GM23338 (cell line): ENCODE data around the gene FOCAD. TPM values are rescaled to one million over a fixed set of nuclear protein-coding genes. Genes with fewer than 3 reads are reported as not detected.

ENCODE experiments used
- CTCF ChIP-seq, 2 experiments: fragments of 200-600 bp in 1 of 2; sonication (generic) in 1 of 2; conservative IDR thresholded peaks; 2 replicates each; pipeline versions ENCODE4 v1.5.1 to v1.6.1; 2016 to 2017; ENCODE audit warnings: antibody characterized with exemption in 2 of 2, low read depth in 2 of 2, mild to moderate bottlenecking in 2 of 2, moderate library complexity in 1 of 2
- ETS1 ChIP-seq: IDR thresholded peaks from 2 replicates; pipeline ENCODE4 v1.6.1; 2016; ENCODE audit warnings: antibody characterized with exemption
- EZH2 ChIP-seq: fragments of 200-600 bp; sonication (generic); IDR thresholded peaks from one replicate; pipeline ENCODE4 v1.8.0; 2017; ENCODE audit warnings: antibody characterized with exemption, mild to moderate bottlenecking, low read depth; ENCODE audit not compliant: unreplicated experiment
- EZH2phosphoT487 ChIP-seq: fragments of 200-600 bp; sonication (generic); IDR thresholded peaks from one replicate; pipeline ENCODE4 v1.8.1; 2018; ENCODE audit warnings: antibody characterized with exemption; ENCODE audit not compliant: unreplicated experiment
- POLR2AphosphoS5 ChIP-seq: IDR thresholded peaks from 2 replicates; pipeline ENCODE4 v1.6.1; 2016; ENCODE audit warnings: antibody characterized with exemption, low read depth
- ZNF114 ChIP-seq: fragments of 250-450 bp; sonication (Bioruptor Pico); IDR thresholded peaks from 2 replicates; pipeline ENCODE4 v1.5.0; 2020; ENCODE audit warnings: mild to moderate bottlenecking, moderate library complexity
- ZNF331 ChIP-seq: fragments of 250-450 bp; sonication (Bioruptor Pico); IDR thresholded peaks from 2 replicates; pipeline ENCODE4 v1.5.0; 2020; ENCODE audit warnings: low read depth, mild to moderate bottlenecking, moderate library complexity
- polyA plus RNA-seq: library from polyadenylated mRNA; unstranded; fragments of >200 nt; fragmentation: Nextera tagmentation; extraction: Ambion mirVana; gene quantifications from 2 replicates; pipeline ENCODE4 v1.2.1, GENCODE V29; 2016
- total RNA-seq: library from RNA; depleted of rRNA; stranded (reverse); fragments of >200 nt; shearing (Covaris generic); gene quantifications from 2 replicates; pipeline ENCODE4 v1.2.3, GENCODE V29; 2014
- TF ChIP-seq, protein P1 (sequence below): fragments of 250-450 bp; sonication (Bioruptor Pico); IDR thresholded peaks from 2 replicates; pipeline ENCODE4 v1.5.0; 2020; ENCODE audit warnings: mild to moderate bottlenecking, moderate library complexity

The FOCAD gene
- total and polyA plus RNA-seq, 2 experiments from 2014 or later, result 13.7 to 66.5 TPM

GRCh38 chr9:20940447-20941173 is 256.6 kb downstream of the FOCAD start (continued):
- TF ChIP-seq, protein P1, sequence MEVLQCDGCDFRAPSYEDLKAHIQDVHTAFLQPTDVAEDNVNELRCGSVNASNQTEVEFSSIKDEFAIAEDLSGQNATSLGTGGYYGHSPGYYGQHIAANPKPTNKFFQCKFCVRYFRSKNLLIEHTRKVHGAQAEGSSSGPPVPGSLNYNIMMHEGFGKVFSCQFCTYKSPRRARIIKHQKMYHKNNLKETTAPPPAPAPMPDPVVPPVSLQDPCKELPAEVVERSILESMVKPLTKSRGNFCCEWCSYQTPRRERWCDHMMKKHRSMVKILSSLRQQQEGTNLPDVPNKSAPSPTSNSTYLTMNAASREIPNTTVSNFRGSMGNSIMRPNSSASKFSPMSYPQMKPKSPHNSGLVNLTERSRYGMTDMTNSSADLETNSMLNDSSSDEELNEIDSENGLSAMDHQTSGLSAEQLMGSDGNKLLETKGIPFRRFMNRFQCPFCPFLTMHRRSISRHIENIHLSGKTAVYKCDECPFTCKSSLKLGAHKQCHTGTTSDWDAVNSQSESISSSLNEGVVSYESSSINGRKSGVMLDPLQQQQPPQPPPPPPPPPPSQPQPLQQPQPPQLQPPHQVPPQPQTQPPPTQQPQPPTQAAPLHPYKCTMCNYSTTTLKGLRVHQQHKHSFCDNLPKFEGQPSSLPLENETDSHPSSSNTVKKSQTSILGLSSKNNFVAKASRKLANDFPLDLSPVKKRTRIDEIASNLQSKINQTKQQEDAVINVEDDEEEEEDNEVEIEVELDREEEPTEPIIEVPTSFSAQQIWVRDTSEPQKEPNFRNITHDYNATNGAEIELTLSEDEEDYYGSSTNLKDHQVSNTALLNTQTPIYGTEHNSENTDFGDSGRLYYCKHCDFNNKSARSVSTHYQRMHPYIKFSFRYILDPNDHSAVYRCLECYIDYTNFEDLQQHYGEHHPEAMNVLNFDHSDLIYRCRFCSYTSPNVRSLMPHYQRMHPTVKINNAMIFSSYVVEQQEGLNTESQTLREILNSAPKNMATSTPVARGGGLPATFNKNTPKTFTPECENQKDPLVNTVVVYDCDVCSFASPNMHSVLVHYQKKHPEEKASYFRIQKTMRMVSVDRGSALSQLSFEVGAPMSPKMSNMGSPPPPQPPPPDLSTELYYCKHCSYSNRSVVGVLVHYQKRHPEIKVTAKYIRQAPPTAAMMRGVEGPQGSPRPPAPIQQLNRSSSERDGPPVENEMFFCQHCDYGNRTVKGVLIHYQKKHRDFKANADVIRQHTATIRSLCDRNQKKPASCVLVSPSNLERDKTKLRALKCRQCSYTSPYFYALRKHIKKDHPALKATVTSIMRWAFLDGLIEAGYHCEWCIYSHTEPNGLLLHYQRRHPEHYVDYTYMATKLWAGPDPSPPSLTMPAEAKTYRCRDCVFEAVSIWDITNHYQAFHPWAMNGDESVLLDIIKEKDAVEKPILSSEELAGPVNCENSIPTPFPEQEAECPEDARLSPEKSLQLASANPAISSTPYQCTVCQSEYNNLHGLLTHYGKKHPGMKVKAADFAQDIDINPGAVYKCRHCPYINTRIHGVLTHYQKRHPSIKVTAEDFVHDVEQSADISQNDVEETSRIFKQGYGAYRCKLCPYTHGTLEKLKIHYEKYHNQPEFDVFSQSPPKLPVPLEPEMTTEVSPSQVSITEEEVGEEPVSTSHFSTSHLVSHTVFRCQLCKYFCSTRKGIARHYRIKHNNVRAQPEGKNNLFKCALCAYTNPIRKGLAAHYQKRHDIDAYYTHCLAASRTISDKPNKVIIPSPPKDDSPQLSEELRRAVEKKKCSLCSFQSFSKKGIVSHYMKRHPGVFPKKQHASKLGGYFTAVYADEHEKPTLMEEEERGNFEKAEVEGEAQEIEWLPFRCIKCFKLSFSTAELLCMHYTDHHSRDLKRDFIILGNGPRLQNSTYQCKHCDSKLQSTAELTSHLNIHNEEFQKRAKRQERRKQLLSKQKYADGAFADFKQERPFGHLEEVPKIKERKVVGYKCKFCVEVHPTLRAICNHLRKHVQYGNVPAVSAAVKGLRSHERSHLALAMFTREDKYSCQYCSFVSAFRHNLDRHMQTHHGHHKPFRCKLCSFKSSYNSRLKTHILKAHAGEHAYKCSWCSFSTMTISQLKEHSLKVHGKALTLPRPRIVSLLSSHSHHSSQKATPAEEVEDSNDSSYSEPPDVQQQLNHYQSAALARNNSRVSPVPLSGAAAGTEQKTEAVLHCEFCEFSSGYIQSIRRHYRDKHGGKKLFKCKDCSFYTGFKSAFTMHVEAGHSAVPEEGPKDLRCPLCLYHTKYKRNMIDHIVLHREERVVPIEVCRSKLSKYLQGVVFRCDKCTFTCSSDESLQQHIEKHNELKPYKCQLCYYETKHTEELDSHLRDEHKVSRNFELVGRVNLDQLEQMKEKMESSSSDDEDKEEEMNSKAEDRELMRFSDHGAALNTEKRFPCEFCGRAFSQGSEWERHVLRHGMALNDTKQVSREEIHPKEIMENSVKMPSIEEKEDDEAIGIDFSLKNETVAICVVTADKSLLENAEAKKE (CRISPR knock-in tag), result no peak
- TF ChIP-seq CTCF (conservative IDR thresholded peaks at IDR 0.05; ENCODE audit: low read depth in 2 of 2) (no peak), ZNF331 (no peak), EZH2phosphoT487 (no peak), EZH2 (no peak), ZNF114 (no peak), ETS1 (no peak), POLR2AphosphoS5 (no peak)
